Astrocyte of the spinal cord (primary cell): ENCODE data around the gene FBXW5.

Experiments
- DNase-seq: peaks from one replicate; pipeline ENCODE4 v3.0.0; 2011; ENCODE audit warnings: low read depth, low spot score
- H3K4me3 ChIP-seq: 2 replicates; pipeline ENCODE4 v1.5.1; 2011; ENCODE audit warnings: low read depth, mild to moderate bottlenecking, low read length, moderate library complexity
- in situ Hi-C: cut with HindIII; loops from 2 replicates; pipeline ENCODE4 v1.10.0; 2017; ENCODE audit warnings: low sequenced_read_pairs
- TF ChIP-seq, protein P1 (sequence below): IDR thresholded peaks from 2 replicates; pipeline ENCODE4 v1.5.1; 2012; ENCODE audit warnings: low read depth, mild to moderate bottlenecking, low read length, inconsistent platforms

The FBXW5 gene, protein sequence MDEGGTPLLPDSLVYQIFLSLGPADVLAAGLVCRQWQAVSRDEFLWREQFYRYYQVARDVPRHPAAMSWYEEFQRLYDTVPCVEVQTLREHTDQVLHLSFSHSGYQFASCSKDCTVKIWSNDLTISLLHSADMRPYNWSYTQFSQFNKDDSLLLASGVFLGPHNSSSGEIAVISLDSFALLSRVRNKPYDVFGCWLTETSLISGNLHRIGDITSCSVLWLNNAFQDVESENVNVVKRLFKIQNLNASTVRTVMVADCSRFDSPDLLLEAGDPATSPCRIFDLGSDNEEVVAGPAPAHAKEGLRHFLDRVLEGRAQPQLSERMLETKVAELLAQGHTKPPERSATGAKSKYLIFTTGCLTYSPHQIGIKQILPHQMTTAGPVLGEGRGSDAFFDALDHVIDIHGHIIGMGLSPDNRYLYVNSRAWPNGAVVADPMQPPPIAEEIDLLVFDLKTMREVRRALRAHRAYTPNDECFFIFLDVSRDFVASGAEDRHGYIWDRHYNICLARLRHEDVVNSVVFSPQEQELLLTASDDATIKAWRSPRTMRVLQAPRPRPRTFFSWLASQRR

DNA sequence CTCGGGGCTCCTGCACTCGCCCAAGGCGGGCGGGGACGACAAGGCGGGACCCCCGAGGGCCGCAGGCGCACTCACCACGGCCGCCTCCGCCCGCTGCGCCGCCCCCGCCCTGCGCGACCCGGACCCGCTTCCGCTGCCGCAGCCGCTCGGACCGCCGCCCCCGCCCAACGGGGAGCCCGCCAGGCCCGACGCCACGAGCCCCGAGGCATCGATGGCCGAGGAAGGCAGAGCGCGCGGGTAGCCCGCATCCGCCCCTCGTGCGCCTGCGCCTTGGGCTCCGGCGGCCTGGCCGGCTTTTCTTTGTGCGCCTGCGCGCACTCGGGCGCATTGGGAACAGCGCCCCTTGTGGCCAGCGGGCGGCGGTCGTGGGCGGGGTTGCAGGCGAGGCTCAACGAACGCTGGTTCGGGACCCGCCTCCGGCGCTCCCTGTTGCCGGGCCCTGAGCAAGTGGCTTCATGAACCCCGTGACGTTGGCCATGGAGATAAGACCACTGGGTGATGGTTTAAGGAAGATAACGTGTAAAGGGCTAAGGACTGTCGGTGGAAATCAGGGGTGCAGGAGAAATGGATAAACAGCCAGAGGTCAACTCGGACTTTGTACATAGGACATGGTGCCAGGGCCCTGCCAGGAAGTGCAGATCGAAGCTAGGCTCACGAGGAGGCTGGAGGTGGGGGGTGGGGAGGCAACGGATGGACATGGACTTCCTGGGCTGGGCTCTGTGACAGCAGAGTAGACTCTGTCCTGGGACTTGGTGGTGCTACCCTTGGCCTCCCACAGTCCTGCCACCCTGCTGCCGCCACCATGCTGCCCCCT lies at the start of gene FBXW5, which contains the start of gene C8G:
FBXW5 (minus strand) TSS at position 220 of the 814 bp plus-strand sequence. CDS start 655 bp downstream, outside the sequence.
C8G (plus strand) TSS at position 725 of the 814 bp plus-strand sequence; CDS start at position 803, 78 bp downstream.
- peak; percentile 92 for DNase-seq
- peak within 1 kb of the TSS; percentile 75 for H3K4me3 ChIP-seq
- TF ChIP-seq, protein P1, sequence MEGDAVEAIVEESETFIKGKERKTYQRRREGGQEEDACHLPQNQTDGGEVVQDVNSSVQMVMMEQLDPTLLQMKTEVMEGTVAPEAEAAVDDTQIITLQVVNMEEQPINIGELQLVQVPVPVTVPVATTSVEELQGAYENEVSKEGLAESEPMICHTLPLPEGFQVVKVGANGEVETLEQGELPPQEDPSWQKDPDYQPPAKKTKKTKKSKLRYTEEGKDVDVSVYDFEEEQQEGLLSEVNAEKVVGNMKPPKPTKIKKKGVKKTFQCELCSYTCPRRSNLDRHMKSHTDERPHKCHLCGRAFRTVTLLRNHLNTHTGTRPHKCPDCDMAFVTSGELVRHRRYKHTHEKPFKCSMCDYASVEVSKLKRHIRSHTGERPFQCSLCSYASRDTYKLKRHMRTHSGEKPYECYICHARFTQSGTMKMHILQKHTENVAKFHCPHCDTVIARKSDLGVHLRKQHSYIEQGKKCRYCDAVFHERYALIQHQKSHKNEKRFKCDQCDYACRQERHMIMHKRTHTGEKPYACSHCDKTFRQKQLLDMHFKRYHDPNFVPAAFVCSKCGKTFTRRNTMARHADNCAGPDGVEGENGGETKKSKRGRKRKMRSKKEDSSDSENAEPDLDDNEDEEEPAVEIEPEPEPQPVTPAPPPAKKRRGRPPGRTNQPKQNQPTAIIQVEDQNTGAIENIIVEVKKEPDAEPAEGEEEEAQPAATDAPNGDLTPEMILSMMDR, result peak; percentile 93
- in situ Hi-C loops, result loop anchor here (25.0 kb wide), 1 partner anchor 93 kb away; the partner anchor contains the start of genes ABCA2, FUT7 and NPDC1

DNA sequence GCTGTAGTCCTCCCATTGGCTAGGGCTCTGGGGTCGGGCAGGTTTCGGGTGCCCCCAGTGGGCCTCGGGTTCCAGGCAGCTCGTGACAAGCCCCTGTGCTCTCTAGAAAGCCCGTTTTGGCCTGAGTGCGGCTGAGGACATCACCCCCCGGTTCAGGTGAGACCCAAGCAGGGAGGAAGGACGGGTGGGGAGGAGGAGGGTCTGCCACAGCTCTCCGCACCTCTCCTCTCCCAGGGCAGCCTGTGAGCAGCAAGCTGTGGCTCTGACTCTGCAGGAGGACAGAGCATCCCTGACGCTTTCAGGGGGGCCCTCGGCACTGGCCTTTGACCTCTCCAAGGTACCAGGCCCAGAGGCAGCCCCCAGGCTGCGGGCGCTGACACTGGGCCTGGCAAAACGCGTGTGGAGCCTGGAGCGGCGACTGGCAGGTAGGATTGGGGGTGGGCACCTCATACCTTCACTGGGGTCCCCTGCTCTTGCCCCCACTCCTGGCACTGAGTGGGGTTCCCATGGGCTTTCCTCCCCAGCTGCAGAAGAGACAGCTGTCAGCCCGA lies 48.4 kb upstream of the FBXW5 start:
- TF ChIP-seq, protein P1, result no peak
- no peak for DNase-seq
- H3K4me3 ChIP-seq, result peak overlapping the region; percentile 67
- in situ Hi-C loops, result no loop called here

DNA sequence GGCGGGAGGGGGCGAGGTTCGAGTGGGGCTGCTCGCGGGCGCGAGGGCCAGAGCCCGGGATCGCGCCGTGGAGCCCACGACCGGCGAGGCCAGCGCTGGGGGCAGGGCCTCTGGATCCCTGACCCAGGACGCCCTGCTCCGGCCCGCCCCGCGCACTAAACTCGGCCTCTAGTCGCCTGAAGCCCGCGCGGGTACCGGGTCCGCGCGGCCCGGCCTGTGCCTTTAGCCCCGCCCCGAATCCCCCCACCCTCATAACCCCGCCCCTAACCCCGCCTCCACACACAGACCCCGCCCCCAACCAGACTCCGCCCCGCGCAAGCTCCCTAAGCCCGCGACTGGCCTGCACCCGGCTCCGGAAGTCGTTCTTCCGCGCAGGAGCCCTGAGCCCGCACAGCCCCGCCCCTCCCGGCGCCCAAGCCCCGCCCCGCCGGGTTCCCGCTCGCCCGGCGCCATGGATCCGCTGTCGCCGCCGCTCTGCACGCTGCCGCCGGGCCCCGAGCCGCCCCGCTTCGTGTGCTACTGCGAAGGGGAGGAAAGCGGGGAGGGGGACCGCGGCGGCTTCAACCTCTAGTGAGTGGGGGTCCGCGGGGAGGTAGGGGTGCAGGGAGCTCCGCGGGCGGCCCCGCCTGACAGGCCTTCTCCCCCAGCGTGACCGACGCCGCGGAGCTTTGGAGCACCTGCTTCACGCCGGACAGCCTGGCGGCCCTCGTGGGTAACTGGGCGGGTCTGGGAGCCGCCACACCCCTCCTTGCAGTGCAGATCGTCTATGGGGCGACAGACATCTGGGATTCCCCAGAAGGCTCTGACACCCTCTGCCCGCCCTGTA lies 47.7 kb upstream of the FBXW5 start, which contains the start of gene PAXX:
PAXX (plus strand) TSS at position 430 of the 826 bp plus-strand sequence; CDS start at position 452, 22 bp downstream.
- in situ Hi-C loops, result no loop called here
- TF ChIP-seq, protein P1, result no peak
- H3K4me3 ChIP-seq, result peak within 1 kb of the TSS; percentile 67
- DNase-seq, result peak; percentile 87

DNA sequence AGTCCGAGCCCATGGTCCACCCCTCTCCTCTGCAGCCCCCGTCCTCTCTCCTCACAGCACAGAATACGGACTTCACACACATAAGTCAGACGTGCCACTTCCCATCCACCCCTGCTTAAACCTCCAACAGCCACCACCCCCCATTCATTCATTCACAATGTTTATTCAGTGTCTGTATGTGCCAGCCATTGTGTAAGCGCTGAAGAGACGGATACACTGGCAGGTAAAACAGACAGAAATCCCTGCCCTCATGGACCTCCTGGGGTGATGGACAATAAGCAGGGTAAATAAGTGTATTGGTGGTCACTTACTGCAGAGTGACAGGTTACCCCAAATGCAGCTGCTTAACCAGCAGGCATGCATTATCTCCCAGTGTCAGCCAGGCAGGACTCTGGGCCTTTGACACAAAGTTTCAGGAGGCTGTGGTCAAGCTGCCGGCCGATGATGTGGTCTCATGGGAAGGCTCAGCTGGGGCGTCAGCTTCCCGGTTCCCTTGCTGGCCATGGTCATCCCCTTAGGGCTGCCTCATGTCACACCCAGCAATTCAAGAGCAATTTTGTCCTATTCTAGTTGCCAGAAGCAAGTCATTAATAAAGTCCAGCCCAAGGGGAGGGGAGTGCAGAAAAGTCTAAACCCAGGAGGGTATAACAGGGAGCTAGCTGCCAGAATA lies 45.8 kb upstream of the FBXW5 start:
- TF ChIP-seq, protein P1, result no peak
- DNase-seq, result no peak
- no peak overlapping the region for H3K4me3 ChIP-seq
- in situ Hi-C loops, result no loop called here

DNA sequence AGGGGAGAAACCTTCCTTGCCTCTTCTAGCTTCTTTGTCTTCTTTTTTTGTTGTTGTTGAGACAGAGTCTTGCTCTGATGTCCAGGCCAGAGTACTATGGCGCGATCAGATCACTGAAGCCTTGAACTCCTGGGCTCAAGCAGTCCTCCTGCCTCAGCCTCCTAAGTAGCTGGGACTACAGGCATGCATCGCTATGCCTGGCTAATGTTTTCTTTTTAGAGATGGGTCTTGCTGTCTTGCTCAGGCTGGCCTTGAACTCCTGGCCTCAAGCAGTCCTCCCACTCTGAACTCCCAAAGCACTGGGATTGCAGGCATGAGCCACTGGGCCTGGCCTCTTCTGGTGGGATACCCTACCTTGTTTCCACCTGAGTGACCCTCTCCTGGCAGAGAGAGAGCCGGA lies 44.3 kb upstream of the FBXW5 start:
- in situ Hi-C loops, result no loop called here
- TF ChIP-seq, protein P1, result no peak
- DNase-seq, result no peak
- H3K4me3 ChIP-seq, result no peak overlapping the region
